ENCODE results near the gene IQCM.

Gene IQCM

DNA sequence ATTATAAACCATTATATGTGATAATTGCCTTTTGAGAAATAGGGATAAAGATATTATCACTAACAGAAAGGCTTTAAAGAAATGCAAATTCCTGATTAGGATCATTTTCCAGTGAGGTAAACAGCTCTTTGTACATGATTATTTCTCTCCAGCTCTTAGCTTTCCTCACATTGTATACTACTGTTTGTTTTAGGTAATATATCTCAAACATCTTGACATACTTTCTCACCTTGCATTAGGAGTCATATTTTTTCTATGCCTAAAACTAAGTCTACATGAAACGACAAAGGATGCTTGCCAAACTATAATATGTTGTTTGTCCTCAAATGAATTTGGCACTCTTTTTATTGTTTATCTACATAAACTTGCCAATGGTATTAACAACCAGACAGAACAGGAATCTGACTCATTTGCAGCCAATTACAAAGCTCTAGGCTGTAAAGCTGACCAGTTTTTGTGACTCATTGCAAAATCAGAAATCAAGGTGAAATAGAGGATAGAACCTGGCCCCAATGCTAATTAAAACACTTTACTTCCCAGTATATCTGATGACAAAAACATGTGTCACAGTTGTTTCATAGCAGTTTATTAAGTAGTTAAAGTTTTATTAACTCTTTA is 107.0 kb downstream of the IQCM start:
- DNase-seq, result no peak

DNA sequence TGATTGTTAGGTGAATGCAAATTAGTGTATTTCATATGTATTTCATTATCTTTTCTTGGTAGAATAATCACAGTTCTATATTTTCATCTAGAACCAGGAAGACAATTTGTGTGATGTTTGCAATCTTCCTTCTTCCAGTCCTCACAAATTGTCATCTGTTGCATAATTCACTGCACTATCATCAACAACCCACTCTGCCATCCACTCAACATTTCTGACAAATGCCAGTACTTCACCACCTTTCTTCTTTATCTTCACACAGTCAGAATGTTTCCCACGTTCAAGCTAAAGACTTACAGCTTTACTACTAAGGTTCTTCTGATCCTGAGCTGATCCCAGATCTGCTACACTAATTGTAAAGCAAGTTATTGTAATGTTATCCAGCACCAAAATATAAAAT is 107.8 kb downstream of the IQCM start:
- no peak for DNase-seq

DNA sequence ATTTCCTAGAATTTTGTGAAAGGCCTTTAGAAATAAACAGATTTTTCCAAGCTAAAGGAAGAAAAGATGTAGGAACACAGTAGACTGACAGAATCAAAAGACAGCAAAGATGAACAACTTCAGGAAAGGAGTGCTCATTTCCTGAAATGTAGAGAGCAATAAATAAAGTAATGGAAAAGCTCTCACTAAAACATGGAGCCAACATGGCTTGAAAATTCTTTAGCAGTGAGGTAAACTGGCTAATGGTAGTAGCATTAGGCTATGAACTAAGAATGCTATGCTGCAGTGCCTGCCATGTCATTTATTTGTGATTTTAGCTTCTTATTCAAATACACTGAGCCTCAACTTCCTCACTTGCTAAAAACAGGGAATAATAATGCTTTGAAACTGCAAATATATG is 108.7 kb downstream of the IQCM start:
- no peak for DNase-seq

DNA sequence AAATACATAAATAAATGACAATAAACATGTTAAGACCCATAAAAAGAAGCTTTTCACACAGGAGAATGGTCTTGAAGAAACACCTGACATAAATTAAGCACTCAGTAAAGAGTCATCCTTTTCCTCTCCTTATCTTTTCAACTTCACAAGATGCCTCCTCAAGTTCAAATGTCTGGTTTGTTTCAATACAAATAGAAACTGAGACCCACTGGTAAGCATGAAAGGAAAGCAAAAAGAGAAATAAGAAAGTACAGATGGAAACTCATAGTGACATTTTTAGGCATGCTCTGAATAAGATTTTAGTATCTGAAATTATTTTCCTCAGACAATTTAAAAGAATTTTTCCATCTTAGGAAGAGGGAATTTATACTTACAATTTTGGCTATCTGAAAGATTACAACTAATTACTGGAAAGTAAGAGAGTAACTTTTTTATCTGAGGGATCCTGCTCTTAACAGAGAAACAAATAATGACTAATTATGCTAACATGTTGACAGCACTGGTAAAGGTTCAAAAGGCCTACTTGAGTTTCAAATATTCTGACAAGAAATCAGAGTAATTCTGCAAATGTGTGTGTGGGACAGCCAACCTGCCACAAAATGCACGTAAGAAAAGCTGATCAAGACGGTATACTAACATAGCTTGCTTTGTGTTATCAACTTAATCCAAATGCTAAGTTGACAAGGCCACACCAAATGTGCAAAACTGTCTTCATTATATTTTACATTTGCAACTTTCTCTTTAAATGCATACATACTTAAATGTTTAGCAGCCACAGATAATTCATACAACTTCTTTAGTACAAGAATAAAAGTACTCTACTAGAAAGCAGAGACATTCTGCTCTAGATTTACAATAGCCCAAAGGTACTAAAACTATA is 113.0 kb downstream of the IQCM start:
- DNase-seq, result no peak

DNA sequence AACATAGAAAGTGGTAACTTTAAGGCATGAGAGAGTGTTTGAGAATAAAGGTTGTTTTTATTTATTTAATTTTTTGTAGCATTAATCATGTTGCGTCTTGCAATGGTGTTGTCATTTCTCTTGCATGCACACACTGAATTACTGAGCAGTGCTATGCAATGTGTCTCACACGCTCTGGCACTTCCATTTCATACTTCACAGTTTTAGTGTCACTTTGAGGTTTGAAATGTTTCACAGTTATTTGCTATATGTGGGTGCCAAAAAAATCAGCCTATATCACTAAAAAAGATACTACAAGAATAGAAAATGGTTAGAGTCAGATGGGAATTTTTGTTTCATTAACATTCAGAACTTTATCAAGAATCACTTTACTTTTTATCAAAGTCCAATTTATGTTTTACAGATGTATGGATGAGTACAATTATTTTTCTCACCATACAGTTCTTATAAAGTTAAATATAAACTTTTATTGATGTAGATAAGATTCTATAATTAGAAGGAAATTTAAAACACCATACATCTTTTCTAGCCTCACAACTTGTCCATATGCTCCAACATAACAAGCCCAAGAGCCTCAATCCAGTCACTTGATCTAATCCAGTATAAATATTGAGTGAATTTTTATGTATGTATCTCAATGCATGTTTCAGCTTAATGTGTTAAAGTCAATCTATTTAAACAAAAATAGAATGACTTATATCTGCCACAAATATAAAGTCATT is 114.0 kb downstream of the IQCM start:
- no peak for DNase-seq

DNA sequence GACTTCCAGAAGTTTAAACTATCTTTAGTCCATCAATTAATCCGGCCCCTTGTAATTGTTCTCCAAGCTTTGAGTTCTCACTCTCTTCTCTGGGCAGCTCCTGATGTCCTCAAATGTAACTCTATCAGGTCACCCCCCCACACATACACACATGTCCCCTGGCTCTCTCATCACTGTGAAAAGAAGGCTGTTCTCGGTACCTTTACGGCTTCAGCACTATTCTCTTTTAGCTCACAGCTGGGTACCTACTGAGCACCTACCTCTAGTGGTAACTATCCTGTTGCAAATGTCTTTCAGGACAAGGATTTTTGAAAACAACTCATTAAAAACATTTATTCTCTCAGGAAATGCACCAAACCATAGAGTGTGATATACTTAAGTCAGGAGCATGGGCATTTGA is 115.4 kb downstream of the IQCM start:
- DNase-seq, result no peak

DNA sequence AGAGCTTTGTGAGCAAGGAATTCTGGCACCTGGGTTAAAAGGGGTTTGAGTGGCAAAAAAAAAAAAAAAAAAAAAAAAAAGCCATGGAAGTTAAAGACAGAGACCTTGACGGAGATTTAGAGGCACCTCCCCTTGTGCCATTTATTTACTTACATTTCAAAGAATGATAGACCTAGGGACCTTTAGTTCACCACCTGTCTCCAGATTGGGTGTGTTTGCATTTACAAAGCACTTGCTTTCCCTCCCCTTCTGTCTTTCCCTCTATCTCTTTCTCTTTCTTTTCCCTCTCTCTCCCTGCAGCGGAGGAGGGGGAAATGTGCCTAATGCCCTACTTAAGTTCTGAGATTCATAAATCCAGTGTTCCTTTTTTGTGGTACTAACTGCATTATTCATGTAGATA is 116.0 kb downstream of the IQCM start:
- no peak for DNase-seq

DNA sequence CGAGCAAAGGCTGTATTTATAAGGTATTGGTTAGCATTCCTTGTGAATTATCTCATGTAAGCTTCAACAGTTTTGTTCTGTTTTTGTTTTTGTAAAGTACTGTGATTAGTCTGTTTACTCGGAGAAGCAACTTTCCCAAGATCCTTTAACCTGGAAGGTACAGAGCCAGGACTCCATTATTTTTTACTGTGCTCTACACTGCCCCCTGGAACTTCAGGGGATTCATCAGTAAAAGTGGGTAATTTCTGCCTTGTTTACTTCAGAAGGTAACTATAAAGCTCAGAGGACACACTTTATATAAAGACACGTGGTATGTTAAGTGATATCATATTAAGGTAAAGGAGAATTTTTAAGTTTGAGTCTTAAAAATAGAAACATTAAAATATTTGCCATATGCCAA is 124.9 kb downstream of the IQCM start:
- DNase-seq, result no peak

DNA sequence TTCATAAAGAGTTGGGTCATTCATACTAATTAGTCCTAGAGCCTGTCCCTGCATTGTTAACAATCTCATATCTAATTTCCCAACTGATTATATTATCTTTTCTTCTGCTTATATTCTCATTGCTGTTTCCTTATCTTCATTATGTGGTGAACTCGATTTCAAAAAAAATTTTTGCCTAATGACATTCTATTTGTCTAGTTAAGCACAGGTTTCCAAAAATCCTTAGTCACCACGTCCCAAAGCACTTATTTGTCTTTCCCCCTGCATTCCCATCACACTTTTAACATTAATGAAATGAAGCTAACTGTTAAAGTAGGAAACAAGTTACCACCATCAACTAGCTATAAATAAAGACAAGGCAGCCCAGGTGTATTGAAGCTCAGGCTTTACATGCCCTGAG is 131.1 kb downstream of the IQCM start:
- DNase-seq, result no peak

DNA sequence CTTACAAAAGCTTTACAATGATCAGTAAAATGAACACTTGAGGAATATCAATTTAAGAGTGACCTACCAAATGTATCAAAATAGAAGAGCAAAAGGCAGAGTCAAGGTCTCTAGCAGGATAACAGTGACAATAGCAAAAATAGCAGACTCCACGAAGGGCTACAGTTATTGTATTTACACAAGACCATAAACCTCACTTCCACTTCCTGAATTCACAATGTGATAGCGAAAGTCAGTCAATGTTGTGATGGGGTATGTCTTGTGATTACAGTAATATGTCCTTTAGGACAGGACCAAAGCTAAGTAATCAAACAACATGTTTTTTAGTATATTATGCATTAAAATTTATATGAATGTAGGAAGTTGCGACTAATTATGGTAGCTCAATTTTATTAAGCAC is 139.6 kb downstream of the IQCM start:
- DNase-seq, result no peak

DNA sequence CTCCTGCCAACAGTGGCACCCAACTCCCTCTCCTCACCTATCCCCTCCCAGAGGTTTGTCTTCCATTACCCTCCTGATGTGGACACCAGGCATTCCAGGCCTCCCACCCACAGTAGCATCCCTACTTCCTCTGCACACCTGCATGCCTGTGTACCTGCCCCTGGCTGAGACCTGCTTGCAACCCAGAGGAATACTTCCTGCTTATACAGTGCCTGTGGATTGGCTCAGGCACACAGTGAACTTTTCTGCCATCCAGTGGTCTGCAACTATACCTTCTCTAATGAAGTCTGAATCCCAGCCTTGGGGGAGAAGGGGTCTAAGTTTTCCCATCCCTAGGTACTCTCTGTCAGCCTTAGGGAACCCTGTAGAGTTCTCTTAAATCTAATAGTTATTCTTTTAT is 169.9 kb downstream of the IQCM start:
- DNase-seq, result no peak

DNA sequence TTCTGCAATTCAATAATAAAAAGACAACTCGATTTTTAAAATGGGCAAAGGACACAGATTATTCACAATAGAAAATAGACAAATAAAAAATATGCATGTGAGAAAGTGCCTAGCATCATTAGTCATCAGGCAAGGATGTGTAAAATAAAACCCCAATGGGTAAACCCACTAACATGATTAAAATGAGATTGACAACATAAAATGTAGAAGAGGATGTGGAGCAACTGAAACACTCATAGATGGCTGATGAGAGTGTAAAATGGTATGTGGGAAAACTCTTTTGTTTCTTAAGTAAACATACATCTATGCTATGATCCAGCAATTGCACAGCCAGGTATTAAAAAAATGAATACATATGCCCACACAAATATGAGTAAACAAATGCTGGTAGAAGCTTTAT is 177.6 kb downstream of the IQCM start:
- no peak for DNase-seq

DNA sequence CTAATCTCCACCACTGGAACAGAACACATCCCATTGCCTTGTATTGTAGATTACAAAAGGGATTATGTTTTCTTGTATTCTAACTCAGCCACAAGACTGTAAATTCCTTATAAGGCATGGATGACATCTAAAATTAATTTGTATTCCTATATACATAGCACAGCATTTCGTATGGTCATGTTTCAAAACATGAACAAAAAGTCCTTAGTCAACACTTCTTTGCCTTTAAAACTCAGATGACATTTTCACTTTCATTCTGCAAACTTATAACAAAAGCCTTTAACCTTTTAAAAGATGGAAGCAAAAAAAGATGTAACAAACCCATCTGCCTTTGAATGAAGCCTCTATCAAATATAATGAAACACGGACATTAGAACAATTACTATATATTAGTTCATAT is 181.3 kb downstream of the IQCM start:
- DNase-seq, result no peak

DNA sequence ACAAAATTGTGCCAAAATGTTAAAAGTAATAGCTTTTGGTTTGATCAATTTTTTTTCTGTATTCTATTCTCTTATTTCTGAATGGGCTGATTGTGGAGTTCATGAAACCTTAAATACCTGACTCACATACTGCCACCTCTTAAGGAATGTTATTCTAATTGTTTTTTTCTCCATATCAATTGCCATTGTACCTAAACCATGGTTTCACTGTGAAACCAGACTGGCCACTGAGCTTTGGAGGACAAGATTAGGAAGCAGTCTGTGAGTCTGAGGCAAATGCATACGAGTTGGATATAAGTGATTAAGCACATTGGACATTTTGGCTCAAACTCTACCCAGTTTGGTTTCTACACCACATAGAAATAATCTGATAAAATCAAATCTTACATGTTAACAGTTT is 184.0 kb downstream of the IQCM start:
- no peak for DNase-seq

DNA sequence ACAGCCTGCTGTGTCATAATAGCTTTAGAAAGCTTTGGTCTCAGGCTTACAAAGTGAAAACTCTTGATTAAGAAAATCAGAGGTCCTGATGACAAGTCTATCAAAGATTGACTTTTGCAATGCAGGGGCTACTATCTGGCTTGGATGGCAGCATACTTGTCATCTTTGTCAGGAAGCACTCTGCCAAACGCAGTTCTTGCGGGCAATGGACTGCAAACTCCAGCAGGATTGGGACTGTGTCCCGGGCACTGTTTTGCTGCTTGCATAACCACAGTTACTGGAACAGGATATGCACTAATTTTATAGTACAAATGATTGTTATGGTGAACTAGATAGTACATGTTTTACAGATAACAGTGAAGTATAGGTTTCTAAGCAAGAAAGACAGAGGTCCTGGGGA is 185.6 kb downstream of the IQCM start:
- no peak for DNase-seq

DNA sequence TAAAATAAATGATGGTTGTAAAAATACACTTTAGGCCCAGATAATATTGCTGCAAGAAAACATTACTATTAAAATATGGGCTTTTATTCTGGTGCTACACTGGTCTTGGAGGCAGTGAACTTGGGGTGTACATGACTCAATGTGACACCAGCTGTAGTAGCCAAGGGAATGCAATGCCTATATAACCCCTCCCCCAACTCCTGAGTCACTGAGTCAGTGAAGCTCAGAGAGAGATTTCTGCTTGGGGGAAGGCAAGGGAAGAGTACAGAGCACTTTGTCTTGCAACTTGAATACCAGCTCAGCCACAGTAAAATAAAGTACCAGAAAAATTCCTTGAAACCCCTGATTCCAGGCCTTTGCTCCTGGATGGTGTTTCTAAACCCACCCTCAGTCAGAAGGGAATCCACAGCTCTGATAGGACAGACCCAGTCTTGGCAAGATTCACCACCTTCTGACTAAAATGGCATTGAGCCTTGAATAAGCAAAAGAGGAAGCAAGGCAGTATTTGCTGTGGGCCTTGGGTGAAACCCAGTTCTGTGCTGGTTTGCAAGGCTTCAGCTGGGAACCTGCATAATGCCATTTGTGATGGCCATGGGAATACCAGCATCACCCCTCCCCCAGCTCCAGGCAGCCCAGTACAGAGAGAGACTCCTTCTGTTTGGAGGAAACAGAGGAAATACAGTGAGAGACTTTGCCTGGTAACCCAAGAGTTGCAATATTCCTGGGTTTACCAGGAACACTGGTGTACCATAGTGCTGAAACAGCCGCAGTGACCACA is 209.9 kb downstream of the IQCM start:
- DNase-seq, result no peak

DNA sequence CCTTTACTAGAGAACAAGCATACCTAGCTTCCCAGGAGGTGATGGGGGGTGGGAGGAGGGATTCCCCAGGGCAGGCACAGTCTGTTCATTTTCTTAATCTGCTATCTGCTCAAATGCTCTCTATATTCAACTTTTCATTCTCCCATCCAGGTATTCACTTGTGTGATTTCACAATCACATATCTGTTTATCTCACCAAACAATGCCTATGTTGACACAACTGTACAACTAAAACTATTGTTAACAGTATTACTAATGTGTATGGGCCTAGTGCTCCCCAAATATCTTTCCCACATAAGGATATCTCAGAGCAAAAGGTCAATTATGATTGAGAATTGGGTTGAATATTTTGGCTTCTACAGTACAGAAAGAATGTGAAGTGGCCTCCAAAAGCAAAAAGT is 210.8 kb downstream of the IQCM start:
- no peak for DNase-seq

DNA sequence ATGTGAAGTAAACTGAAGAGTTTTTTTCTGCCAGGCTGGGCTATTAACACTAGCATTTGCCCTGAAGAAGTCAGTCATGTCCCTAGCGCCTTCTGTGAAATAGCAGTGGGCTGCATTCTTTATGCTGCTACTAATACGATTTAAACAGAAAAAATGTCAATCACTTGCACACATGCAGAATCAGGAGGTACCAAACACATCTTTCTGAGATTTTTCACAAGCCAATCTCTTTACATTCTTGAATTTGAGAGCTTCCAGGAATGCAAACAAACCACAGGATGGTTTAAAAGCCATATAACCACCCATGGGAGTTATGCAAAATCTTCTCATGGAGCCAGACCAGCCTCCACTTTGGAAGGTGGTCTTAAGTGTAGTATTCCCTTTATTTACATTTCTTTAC is 220.1 kb downstream of the IQCM start:
- DNase-seq, result no peak

DNA sequence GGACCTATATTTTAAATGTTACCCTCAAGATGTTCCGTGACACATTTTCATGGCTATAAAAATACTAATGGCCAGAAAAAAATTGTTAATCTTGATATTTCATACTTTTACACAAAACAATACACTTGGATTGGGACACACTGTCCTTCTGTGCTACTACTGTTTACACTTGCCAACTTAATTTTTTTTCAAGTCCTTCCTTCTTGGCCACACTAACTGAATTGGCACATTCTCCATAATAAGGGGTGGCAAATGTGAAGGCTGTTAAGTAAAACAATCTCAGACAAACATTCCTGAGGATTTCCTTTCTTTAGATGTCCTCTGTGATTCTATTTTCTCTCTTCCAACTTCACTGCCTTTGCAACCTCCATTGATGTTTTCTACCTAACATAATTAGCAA is 225.8 kb downstream of the IQCM start:
- no peak for DNase-seq

DNA sequence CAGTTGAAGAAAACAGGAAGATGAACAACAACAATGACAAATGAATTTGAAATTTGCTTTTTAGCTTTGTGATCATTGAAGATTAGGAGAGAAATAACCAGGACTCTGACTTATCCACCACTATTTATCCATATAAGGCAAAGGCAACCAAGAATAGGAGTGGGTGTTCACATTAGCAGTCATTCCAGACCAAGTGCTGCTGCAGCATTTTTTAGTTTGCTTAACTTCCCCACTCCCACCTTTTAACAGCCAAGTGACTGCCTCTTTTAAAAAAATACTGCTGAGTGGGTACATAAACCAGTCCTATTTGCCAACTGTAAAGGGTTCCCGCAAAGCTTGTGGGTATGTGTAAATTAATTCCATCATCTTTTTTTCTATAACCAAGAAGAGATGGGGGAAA is 230.9 kb downstream of the IQCM start:
- no peak for DNase-seq

DNA sequence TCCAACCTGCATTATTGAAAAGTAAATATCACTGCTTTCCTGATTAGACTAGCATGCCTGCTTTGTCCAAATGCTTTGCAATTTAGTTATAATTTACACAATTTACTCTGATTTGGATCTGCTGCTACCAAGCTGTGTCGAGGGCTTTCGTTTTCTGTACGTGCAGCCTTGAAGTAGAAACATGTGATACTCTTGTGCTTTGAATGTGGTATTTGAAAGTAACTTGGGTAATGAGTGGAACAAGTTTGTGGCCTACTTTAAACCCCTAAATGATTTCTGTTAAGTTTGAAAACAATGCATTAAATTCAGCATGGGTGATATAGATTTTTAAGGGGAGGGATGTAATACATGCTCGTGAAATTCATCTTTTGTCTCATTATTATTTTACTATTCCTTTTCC is 240.7 kb downstream of the IQCM start:
- no peak for DNase-seq

DNA sequence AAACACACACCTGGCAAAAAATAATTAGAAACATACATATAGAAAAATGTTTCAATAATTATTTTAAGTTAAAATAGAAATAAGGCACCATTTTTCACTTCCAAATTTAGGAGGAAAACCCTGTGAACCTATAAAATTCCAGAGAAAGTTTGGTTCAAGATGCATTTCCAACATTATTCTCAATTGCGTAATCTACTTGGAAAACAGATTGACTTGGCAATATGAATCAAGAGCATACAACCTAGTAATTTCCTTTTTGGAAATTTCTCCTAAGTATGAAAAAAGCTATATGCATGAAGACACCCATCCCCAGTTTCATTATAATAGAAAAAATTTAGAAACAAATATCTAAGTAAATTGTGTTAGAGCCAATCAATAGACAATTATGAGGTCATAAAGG is 242.9 kb downstream of the IQCM start:
- no peak for DNase-seq

DNA sequence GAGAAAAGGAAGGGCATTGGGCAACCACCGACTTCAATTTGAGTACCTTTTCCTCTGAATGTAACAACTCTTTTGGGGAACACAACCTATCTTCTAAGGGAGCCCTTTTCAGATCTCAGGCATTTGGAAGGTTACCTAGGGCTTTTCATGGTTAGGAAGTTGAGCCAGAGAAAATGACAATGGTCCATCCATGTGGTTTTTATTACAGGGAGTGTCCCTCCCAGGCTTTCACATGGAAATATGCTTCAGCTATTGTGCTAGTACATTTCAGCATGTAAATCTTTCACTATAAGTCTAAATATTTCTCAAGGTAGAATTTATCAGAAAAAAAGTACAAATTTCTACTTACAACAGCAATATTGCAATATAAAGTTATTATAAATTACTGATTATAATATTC is 259.8 kb downstream of the IQCM start:
- DNase-seq, result no peak
